Sigmoid colon (tissue), 7 donors: ENCODE data around the gene FHAD1. TPM values are rescaled to one million over a fixed set of nuclear protein-coding genes. Genes with fewer than 3 reads are reported as not detected.

ENCODE experiments used
- DNase-seq: peaks from one replicate; pipeline ENCODE4 v3.0.0-alpha.2; 2019
- H3K27ac ChIP-seq, 4 donors: fragments of 200-600 bp; sonication (generic); one replicate each; pipeline ENCODE4 v1.5.1; 2016 to 2019; ENCODE audit warnings: mild to moderate bottlenecking in 1 of 4
- H3K27me3 ChIP-seq, 3 donors: fragments of 200-600 bp; sonication (generic); one replicate each; pipeline ENCODE4 v1.5.1; 2019; ENCODE audit warnings: mild to moderate bottlenecking in 1 of 3
- H3K36me3 ChIP-seq, 4 donors: fragments of 200-600 bp; sonication (generic); one replicate each; pipeline ENCODE4 v1.5.1; 2016 to 2019
- H3K4me1 ChIP-seq, 4 donors: fragments of 200-600 bp; sonication (generic); one replicate each; pipeline ENCODE4 v1.5.1; 2017 to 2019
- H3K4me3 ChIP-seq, 4 donors: fragments of 200-600 bp; sonication (generic); one replicate each; pipeline ENCODE4 v1.5.1; 2017 to 2019; ENCODE audit warnings: mild to moderate bottlenecking in 2 of 4, moderate library complexity in 1 of 4
- H3K9me3 ChIP-seq, 4 donors: fragments of 200-600 bp in 3 of 4; sonication (generic) in 3 of 4; one replicate each; pipeline versions ENCODE4 v1.5.1 to v1.6.1; 2013 to 2019
- EP300 ChIP-seq, 4 donors: sonication (generic); formaldehyde crosslinking; IDR thresholded peaks; one replicate each; pipeline ENCODE4 v1.6.1; 2017; ENCODE audit warnings: antibody characterized with exemption in 4 of 4
- POLR2A ChIP-seq, 2 donors: fragments of 450-650 bp; IDR thresholded peaks; one replicate each; pipeline ENCODE4 v1.6.1; 2016; ENCODE audit warnings: antibody characterized with exemption in 2 of 2, mild to moderate bottlenecking in 2 of 2, moderate library complexity in 2 of 2
- POLR2AphosphoS5 ChIP-seq, 4 donors: sonication (generic); formaldehyde crosslinking; IDR thresholded peaks; one replicate each; pipeline ENCODE4 v1.6.1; 2017; ENCODE audit warnings: antibody characterized with exemption in 4 of 4
- WGBS, 2 donors: extraction: QIAGEN DNeasy Blood & Tissue Kit; methylation state at CpG; one replicate each; pipeline ENCODE4 v1.1.7; 2013; 5-methylcytosine and 5-hydroxymethylcytosine counted together
- intact Hi-C: fragments of 100-400 bp; cut with DNase I; formaldehyde crosslinking; loops from one replicate; pipeline ENCODE4 v1.15.1; 2023
- polyA plus RNA-seq, 3 donors: library from polyadenylated mRNA; stranded (reverse); fragments of 200-250 nt; gene quantifications; one replicate each; pipeline ENCODE4 v1.2.3, GENCODE V29; 2013
- total RNA-seq, 4 donors: library from RNA; depleted of rRNA; stranded (reverse); fragments of >200 nt; gene quantifications; one replicate each; pipeline ENCODE4 v1.1.0, GENCODE V29; 2016
- TF ChIP-seq, protein P1 (sequence below), 4 experiments: fragments of 450-650 bp in 3 of 4; fragments of 200-600 bp in 1 of 4; IDR thresholded peaks; one replicate each; pipeline ENCODE4 v1.5.1; 2016 to 2019; ENCODE audit warnings: antibody characterized with exemption in 4 of 4, mild to moderate bottlenecking in 3 of 4, moderate library complexity in 2 of 4
- donor health status: healthy with polysubstance abuse.
- donor health status: Bipolar disorder and iron deficiency.
- donor health status: healthy.

Gene FHAD1
- total and polyA plus RNA-seq, 7 donors: 0.27 to 1.8 (median 0.92) TPM; not detected in 2

DNA sequence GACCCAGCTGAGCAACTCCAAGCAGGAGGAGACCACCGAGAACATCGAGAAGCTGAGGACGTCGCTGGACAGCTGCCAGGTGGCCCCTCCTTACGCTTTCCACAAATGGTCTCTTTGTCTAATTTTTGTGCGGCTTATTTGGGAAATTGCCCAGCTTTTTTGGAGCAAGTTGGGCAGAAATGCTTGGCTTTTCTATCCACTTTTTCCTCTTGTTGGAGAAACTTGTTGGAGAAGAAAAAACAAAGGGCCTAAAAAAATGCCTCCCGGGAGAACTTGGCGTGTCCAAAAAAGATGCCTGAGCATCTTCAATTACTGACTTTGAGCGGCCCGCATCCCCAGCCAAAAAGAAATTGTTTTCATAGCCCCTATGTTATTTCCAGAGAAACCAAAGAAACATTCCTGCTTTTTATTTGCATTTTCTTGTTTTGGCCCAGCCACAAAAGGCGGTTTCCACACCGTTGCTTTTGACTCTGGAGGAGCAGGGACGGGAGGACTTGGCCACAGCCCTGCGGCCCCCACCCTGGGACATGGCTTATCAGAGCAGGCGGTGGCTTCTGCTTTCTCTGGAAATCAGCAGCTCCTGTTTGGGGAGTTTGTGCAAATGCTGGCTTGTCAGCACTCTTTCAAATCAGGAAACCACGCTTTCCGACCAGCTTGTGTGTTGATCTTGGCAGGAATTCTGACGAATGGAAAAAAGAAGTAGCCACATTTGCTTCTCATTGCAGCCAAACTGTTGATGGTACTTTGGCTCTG, 81.5 kb downstream of the FHAD1 start:
- 44 to 46% methylated on average over 18 of the region's 18 CpGs for WGBS, 2 donors
- DNase-seq: no peak
- Histone ChIP-seq H3K27ac (peak overlapping the region in 2 of 4 donors; percentile 9 to 59), H3K27me3 (no peaks in the 10 kb centered on the region), H3K9me3 (no peaks in the 10 kb centered on the region), H3K36me3 (no peaks in the 10 kb centered on the region), H3K4me1 (peaks cover 0 to 25% (median 23%) of the 10 kb centered on the region in 4 donors), H3K4me3 (no peak overlapping the region)
- TF ChIP-seq POLR2A (IDR thresholded peaks at IDR 0.05): no peak
- TF ChIP-seq, protein P1, sequence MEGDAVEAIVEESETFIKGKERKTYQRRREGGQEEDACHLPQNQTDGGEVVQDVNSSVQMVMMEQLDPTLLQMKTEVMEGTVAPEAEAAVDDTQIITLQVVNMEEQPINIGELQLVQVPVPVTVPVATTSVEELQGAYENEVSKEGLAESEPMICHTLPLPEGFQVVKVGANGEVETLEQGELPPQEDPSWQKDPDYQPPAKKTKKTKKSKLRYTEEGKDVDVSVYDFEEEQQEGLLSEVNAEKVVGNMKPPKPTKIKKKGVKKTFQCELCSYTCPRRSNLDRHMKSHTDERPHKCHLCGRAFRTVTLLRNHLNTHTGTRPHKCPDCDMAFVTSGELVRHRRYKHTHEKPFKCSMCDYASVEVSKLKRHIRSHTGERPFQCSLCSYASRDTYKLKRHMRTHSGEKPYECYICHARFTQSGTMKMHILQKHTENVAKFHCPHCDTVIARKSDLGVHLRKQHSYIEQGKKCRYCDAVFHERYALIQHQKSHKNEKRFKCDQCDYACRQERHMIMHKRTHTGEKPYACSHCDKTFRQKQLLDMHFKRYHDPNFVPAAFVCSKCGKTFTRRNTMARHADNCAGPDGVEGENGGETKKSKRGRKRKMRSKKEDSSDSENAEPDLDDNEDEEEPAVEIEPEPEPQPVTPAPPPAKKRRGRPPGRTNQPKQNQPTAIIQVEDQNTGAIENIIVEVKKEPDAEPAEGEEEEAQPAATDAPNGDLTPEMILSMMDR (IDR thresholded peaks at IDR 0.05): no peak
- peak in 1 of 4 donors; percentile 38 for TF ChIP-seq POLR2AphosphoS5 (IDR thresholded peaks at IDR 0.05)
- intact Hi-C loops: no loop called here

DNA sequence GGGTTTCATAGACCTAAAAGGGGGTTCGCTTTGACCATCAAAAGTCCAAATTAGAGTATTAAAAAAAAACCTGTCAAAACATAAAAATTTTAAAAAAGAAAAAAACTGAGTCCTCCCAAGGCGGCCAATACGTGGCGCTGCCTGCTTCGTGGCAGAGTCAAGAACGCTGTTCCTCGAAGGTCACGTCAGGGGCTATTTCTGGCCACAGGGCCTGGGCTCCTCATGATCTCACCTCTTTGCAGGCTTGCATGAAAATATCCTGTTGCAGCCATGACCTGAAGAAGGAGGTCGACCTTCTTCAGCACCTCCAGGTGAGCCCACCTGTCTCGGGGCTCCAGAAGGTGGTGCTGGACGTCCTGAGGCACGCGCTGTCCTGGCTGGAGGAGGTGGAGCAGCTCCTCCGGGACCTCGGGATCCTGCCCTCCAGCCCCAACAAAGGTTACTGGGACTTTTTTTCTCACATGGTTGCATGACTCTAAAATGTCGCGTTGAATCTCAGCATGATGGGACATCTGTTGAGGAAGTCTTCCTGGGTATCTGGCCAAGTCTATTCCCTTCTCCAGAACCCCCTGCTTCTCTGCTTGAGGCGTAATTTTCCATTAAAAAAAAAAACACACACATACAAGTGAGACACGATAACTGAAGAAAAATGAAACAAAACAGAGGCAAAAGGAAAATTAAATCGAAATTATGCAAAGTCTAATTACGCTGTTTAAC, 82.2 kb downstream of the FHAD1 start:
- Histone ChIP-seq H3K4me1 (peaks cover 0 to 20% (median 16%) of the 10 kb centered on the region in 4 donors), H3K9me3 (no peaks in the 10 kb centered on the region), H3K27me3 (no peaks in the 10 kb centered on the region), H3K27ac (peak overlapping the region in 2 of 4 donors; percentile 9 to 59), H3K36me3 (no peaks in the 10 kb centered on the region), H3K4me3 (no peak overlapping the region)
- TF ChIP-seq, protein P1 (IDR thresholded peaks at IDR 0.05): no peak
- TF ChIP-seq POLR2AphosphoS5 (IDR thresholded peaks at IDR 0.05) (no peak), POLR2A (IDR thresholded peaks at IDR 0.05) (no peak), EP300 (IDR thresholded peaks at IDR 0.05) (no peak)
- WGBS, 2 donors: 57 to 59% methylated on average over 21 of the region's 21 CpGs
- intact Hi-C loops: no loop called here
- DNase-seq: no peak

DNA sequence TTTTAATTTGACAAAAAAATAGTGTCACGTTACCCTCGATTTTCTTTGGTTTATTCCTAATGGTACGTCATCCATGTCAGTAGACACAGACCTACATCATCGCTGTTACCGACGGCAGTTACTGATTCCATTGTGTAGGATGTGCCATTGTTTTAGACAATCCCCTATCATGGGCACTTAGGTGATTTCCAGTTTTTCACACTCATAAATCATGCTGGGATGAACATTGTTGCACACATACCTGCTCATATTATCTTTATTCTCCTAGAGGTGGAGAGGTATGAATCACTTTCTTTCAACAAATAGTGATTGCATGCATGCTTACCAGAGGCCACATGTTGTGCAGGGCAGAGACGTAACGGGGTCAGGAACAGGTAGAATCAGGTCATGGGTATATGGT, 83.0 kb downstream of the FHAD1 start:
- Histone ChIP-seq H3K4me3 (no peak overlapping the region), H3K9me3 (no peaks in the 10 kb centered on the region), H3K27ac (no peak overlapping the region), H3K4me1 (peaks cover 0 to 16% (median 12%) of the 10 kb centered on the region in 4 donors), H3K27me3 (no peaks in the 10 kb centered on the region), H3K36me3 (no peaks in the 10 kb centered on the region)
- intact Hi-C loops: no loop called here
- 94 to 95% methylated on average over 8 of the region's 8 CpGs for WGBS, 2 donors
- DNase-seq: no peak
- TF ChIP-seq POLR2A (IDR thresholded peaks at IDR 0.05) (no peak), POLR2AphosphoS5 (IDR thresholded peaks at IDR 0.05) (no peak), EP300 (IDR thresholded peaks at IDR 0.05) (no peak)
- TF ChIP-seq, protein P1 (IDR thresholded peaks at IDR 0.05): no peak

DNA sequence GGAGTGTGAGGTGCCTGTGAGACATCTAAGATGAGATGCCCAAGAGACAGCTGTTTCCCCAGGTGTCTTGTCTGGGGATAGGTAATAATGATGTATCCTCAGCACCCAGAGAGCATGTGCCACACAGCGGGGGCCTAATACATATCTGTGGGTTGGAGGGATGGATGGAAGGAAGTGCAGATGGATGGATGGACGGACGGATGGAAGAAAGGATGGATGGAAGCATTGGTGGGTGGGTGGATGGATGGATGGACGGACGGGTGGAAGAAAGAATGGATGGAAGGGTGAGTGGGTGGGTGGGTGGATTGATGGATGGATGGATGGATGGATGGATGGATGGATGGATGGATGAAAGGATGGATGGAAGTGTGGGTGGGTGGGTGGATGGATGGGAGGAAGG, 84.2 kb downstream of the FHAD1 start:
- Histone ChIP-seq H3K27ac (no peak overlapping the region), H3K4me1 (peaks cover 0 to 16% (median 12%) of the 10 kb centered on the region in 4 donors), H3K9me3 (no peaks in the 10 kb centered on the region), H3K36me3 (no peaks in the 10 kb centered on the region), H3K4me3 (no peak overlapping the region), H3K27me3 (no peaks in the 10 kb centered on the region)
- DNase-seq: no peak
- WGBS, 2 donors: 95 to 96% methylated on average over 5 of the region's 5 CpGs
- intact Hi-C loops: no loop called here
- TF ChIP-seq EP300 (IDR thresholded peaks at IDR 0.05) (no peak), POLR2AphosphoS5 (IDR thresholded peaks at IDR 0.05) (no peak), POLR2A (IDR thresholded peaks at IDR 0.05) (no peak)
- TF ChIP-seq, protein P1 (IDR thresholded peaks at IDR 0.05): no peak
